H1 (cell line): Measurements from ENCODE around the gene PAX4. TPM values are rescaled to one million over a fixed set of nuclear protein-coding genes. Genes with fewer than 3 reads are reported as not detected.

Experiments used
- CTCF ChIA-PET: fragments of 300-600 bp; sonication (Branson Sonifier 250); formaldehyde crosslinking; loops from one replicate; lab custom pipeline; 2021; ENCODE audit not compliant: partially characterized antibody; lab: Charles Lee
- POLR2A ChIA-PET: fragments of 300-600 bp; sonication (Branson Sonifier 250); formaldehyde crosslinking; loops from one replicate; lab custom pipeline; 2021; ENCODE audit warnings: inconsistent platforms; ENCODE audit not compliant: partially characterized antibody; lab: Charles Lee
- DNase-seq, 2 experiments: peaks; one replicate each; pipeline versions ENCODE4 v3.0.0 to v3.0.0-alpha.2; 2010 to 2022; ENCODE audit warnings: low spot score in 2 of 2, low read depth in 1 of 2, mixed read lengths in 1 of 2
- FAIRE-seq: peaks from 2 replicates; lab custom pipeline; 2011; peaks lifted over from hg19 to GRCh38; lab: Jason Lieb, UNC
- H2AFZ ChIP-seq: 2 replicates; pipeline ENCODE4 v1.8.1; 2012; ENCODE audit warnings: low read length, inconsistent platforms
- H2AK5ac ChIP-seq: 2 replicates; pipeline ENCODE4 v1.6.1; 2013; ENCODE audit warnings: low read depth, low read length
- H2BK120ac ChIP-seq: replicated peaks from 2 replicates; pipeline ENCODE3; 2013; ENCODE audit warnings: low read depth, low read length, inconsistent platforms
- H2BK12ac ChIP-seq: 2 replicates; pipeline ENCODE4 v1.6.1; 2013; ENCODE audit warnings: low read depth, low read length
- H2BK15ac ChIP-seq: 2 replicates; pipeline ENCODE4 v1.6.1; 2013; ENCODE audit warnings: low read length
- H2BK20ac ChIP-seq: 2 replicates; pipeline ENCODE4 v1.6.1; 2013; ENCODE audit warnings: low read length
- H2BK5ac ChIP-seq: 2 replicates; pipeline ENCODE4 v1.6.1; 2013; ENCODE audit warnings: low read depth, low read length
- H3K14ac ChIP-seq: 2 replicates; pipeline ENCODE4 v1.6.1; 2013; ENCODE audit warnings: inconsistent platforms; ENCODE audit not compliant: insufficient read length
- H3K18ac ChIP-seq: 2 replicates; pipeline ENCODE4 v1.6.1; 2013; ENCODE audit warnings: low read length; ENCODE audit errors: extremely low read depth
- H3K23ac ChIP-seq: 2 replicates; pipeline ENCODE4 v1.6.1; 2013; ENCODE audit warnings: inconsistent platforms; ENCODE audit not compliant: insufficient read length
- H3K23me2 ChIP-seq: 2 replicates; pipeline ENCODE4 v1.6.1; 2013; ENCODE audit warnings: low read depth, low read length
- H3K27ac ChIP-seq: 2 replicates; pipeline ENCODE4 v1.6.1; 2011; ENCODE audit warnings: low read depth, low read length, inconsistent platforms
- H3K27me3 ChIP-seq, 4 experiments: replicated peaks in 1 of 4; 1 replicate in 1 of 4; 2 replicates in 3 of 4; pipeline versions ENCODE4 v1.6.1 to v1.8.1; 2011 to 2013; ENCODE audit warnings: low read length in 3 of 4, mild to moderate bottlenecking in 3 of 4, inconsistent platforms in 2 of 4, mixed read lengths in 2 of 4, moderate library complexity in 1 of 4; ENCODE audit not compliant: control insufficient read depth in 3 of 4, insufficient read depth in 3 of 4; ENCODE audit errors: extremely low read depth in 1 of 4
- H3K36me3 ChIP-seq, 4 experiments: 2 replicates each; pipeline versions ENCODE4 v1.6.1 to v1.8.1; 2011 to 2013; ENCODE audit warnings: mild to moderate bottlenecking in 4 of 4, low read length in 3 of 4, moderate library complexity in 2 of 4, control low read depth in 1 of 4, inconsistent platforms in 1 of 4; ENCODE audit not compliant: insufficient read depth in 4 of 4, control insufficient read depth in 2 of 4
- H3K4ac ChIP-seq: replicated peaks from 2 replicates; pipeline ENCODE3; 2013; ENCODE audit warnings: low read length, low read depth, mixed read lengths, inconsistent platforms; ENCODE audit not compliant: insufficient read length
- H3K4me1 ChIP-seq, 4 experiments: replicated peaks in 1 of 4; 1 replicate in 1 of 4; 2 replicates in 3 of 4; pipeline versions ENCODE4 v1.6.1 to v1.8.1; 2011 to 2013; ENCODE audit warnings: low read length in 3 of 4, inconsistent platforms in 2 of 4, mixed read lengths in 1 of 4; ENCODE audit not compliant: insufficient read depth in 4 of 4, control insufficient read depth in 3 of 4
- H3K4me2 ChIP-seq, 2 experiments: 2 replicates each; pipeline versions ENCODE4 v1.6.1 to v1.8.1; 2011 to 2013; ENCODE audit warnings: low read depth in 2 of 2, low read length in 2 of 2, control low read depth in 1 of 2, inconsistent platforms in 1 of 2, mild to moderate bottlenecking in 1 of 2; ENCODE audit not compliant: insufficient read depth in 1 of 2
- H3K4me3 ChIP-seq, 4 experiments: fragments of 200-600, 300-600 bp in 1 of 4; sonication (generic), shearing (Covaris generic), sonication (Bioruptor Twin) in 1 of 4; 2 replicates each; pipeline versions ENCODE4 v1.5.1 to v1.8.1; 2011 to 2016; ENCODE audit warnings: low read length in 4 of 4, low read depth in 3 of 4, control low read depth in 2 of 4, inconsistent platforms in 2 of 4, mild to moderate bottlenecking in 2 of 4, mixed read lengths in 1 of 4, moderate library complexity in 1 of 4; ENCODE audit not compliant: insufficient read depth in 2 of 4; ENCODE audit errors: extremely low read depth in 1 of 4
- H3K56ac ChIP-seq: replicated peaks from 2 replicates; pipeline ENCODE3; 2013; ENCODE audit warnings: low read depth, mild to moderate bottlenecking, mixed read lengths, low read length, inconsistent platforms; ENCODE audit not compliant: insufficient read length
- H3K79me1 ChIP-seq: 2 replicates; pipeline ENCODE4 v1.6.1; 2013; ENCODE audit warnings: low read depth, low read length, control low read depth
- H3K79me2 ChIP-seq, 2 experiments: 2 replicates each; pipeline versions ENCODE4 v1.6.1 to v1.8.1; 2012 to 2013; ENCODE audit warnings: low read length in 2 of 2, mild to moderate bottlenecking in 2 of 2, inconsistent platforms in 1 of 2; ENCODE audit not compliant: insufficient read depth in 2 of 2, control insufficient read depth in 1 of 2
- H3K9ac ChIP-seq, 4 experiments: replicated peaks in 1 of 4; 1 replicate in 1 of 4; 2 replicates in 3 of 4; pipeline versions ENCODE4 v1.6.1 to v1.8.1; 2011 to 2013; ENCODE audit warnings: low read depth in 3 of 4, low read length in 3 of 4, control low read depth in 2 of 4, mild to moderate bottlenecking in 2 of 4, moderate library complexity in 2 of 4, inconsistent platforms in 1 of 4; ENCODE audit errors: extremely low read depth in 1 of 4
- H3K9me3 ChIP-seq, 2 experiments: 2 replicates each; pipeline versions ENCODE4 v1.6.1 to v1.8.1; 2012 to 2013; ENCODE audit warnings: mild to moderate bottlenecking in 2 of 2, moderate library complexity in 2 of 2, control low read depth in 1 of 2, inconsistent platforms in 1 of 2, low read depth in 1 of 2, low read length in 1 of 2, mixed read lengths in 1 of 2; ENCODE audit not compliant: insufficient read depth in 2 of 2
- H4K20me1 ChIP-seq, 2 experiments: replicated peaks in 1 of 2; 2 replicates each; pipeline versions ENCODE3 to v1.8.1; 2011 to 2013; ENCODE audit warnings: inconsistent platforms in 2 of 2, low read length in 2 of 2, mild to moderate bottlenecking in 1 of 2; ENCODE audit not compliant: insufficient read depth in 2 of 2, control insufficient read depth in 1 of 2
- H4K5ac ChIP-seq: 2 replicates; pipeline ENCODE4 v1.6.1; 2013; ENCODE audit warnings: low read length, low read depth, mixed read lengths, inconsistent platforms; ENCODE audit not compliant: insufficient read length
- H4K8ac ChIP-seq: 2 replicates; pipeline ENCODE4 v1.8.0; 2013; ENCODE audit warnings: mild to moderate bottlenecking, moderate library complexity, low read length, inconsistent platforms; ENCODE audit not compliant: insufficient read depth; ENCODE audit errors: extremely low read depth
- H4K91ac ChIP-seq: replicated peaks from 2 replicates; pipeline ENCODE3; 2013; ENCODE audit warnings: low read length, mixed read lengths, inconsistent platforms; ENCODE audit not compliant: insufficient read length
- GTF2F1 ChIP-seq: IDR thresholded peaks from 2 replicates; pipeline ENCODE4 v1.6.1; 2012; ENCODE audit warnings: low read depth, low read length, improper control_type of control experiment, borderline replicate concordance
- HDAC2 ChIP-seq, 2 experiments: fragments of 300-600 bp in 1 of 2; sonication (generic) in 1 of 2; IDR thresholded peaks; 2 replicates each; pipeline ENCODE4 v1.6.1; 2011 to 2012; ENCODE audit warnings: low read depth in 2 of 2, low read length in 2 of 2, mild to moderate bottlenecking in 2 of 2, moderate library complexity in 2 of 2, borderline replicate concordance in 1 of 2, inconsistent platforms in 1 of 2
- KDM5A ChIP-seq: fragments of 200-600 bp; IDR thresholded peaks from 2 replicates; pipeline ENCODE4 v1.7.1; 2012; ENCODE audit warnings: mild to moderate bottlenecking, low read length, inconsistent platforms, mixed read lengths
- TAF7 ChIP-seq: optimal IDR thresholded peaks from 2 replicates; pipeline ENCODE3; 2011; ENCODE audit warnings: low read depth, mild to moderate bottlenecking, inconsistent platforms, low read length, moderate library complexity, borderline replicate concordance
- WGBS, 2 experiments: shearing (Covaris generic) in 1 of 2; methylation state at CpG; one replicate each; pipeline versions ENCODE4 v1.1.6 to v1.1.7; 2013 to 2015; ENCODE audit warnings: low lambda C conversion rate in 2 of 2, mixed read lengths in 2 of 2, inconsistent platforms in 1 of 2, low coverage in 1 of 2, missing lambda C conversion rate in 1 of 2; ENCODE audit not compliant: insufficient replicate concordance in 2 of 2, insufficient coverage in 1 of 2, insufficient read length in 1 of 2; ENCODE audit errors: extremely low coverage in 1 of 2, missing lambda C conversion rate in 1 of 2; 5-methylcytosine and 5-hydroxymethylcytosine counted together
- polyA plus RNA-seq, 7 experiments: library from polyadenylated mRNA; depleted of rRNA in 3 of 7; stranded (reverse) in 5 of 7; unstranded in 2 of 7; fragments of >200 nt in 5 of 7; fragments of 200-250 nt in 2 of 7; gene quantifications; 1 replicate in 5 of 7; 2 replicates in 1 of 7; 4 replicates in 1 of 7; pipeline versions ENCODE4 v1.2.1 to v1.2.3, GENCODE V29; 2011 to 2013; ENCODE audit warnings: missing spikeins in 2 of 7, mixed read lengths in 2 of 7
- total RNA-seq: library from RNA; stranded (reverse); fragmentation: NEBNext Ultra II Directional; extraction: Animal tissue kit (Norgen Biotek cat#: 25700); gene quantifications from 2 replicates; pipeline ENCODE4 v1.2.1, GENCODE V29; 2021

Gene PAX4
- total and polyA plus RNA-seq, 2 of the 8 experiments (the other 6 are each of a cell fraction or from before 2014, with no cell fraction given), result 0.20 TPM; not detected in 1

DNA sequence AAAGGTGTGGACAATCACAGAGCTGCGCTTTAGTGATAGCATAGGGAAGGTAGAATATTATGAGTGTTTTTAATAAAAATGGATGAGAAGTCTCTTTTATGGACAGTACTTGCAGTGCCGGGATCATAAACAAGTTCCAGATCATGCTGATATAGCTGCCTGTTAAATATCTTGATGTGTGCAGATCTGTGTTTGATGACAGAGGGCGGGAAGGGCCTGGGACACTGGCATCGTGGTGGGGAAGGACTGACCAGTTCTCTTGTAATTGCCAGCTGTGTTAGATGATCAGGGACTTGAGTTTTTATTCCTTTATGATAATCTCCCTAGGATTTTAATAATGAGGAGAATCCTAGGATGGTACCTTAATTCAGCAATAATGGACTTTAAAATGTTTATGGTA, 48.7 kb upstream of the PAX4 start:
- no peaks in the 10 kb centered on the region for H3K27me3 ChIP-seq
- H2BK5ac ChIP-seq, result no peak overlapping the region
- no peak for DNase-seq
- peaks cover 17 to 20% of the 10 kb centered on the region in 2 experiments for H4K20me1 ChIP-seq
- H3K4ac ChIP-seq, result no peak overlapping the region
- H2BK20ac ChIP-seq, result no peak overlapping the region
- H4K8ac ChIP-seq, result no peak overlapping the region
- no peak overlapping the region for H4K5ac ChIP-seq
- no peak overlapping the region for H2BK15ac ChIP-seq
- no peak overlapping the region for H3K23ac ChIP-seq
- peak overlapping the region; percentile 15 to 45; a peak in 2 of 4 replicates for H3K4me2 ChIP-seq
- H3K18ac ChIP-seq, result peak overlapping the region; percentile 41; the same call in 1 of the 2 replicates
- H2AFZ ChIP-seq, result no peak overlapping the region
- no peak overlapping the region for H3K56ac ChIP-seq
- FAIRE-seq, result no peak
- H3K36me3 ChIP-seq, result peaks cover 0 to 5% (median 0%) of the 10 kb centered on the region in 4 experiments; a peak in 2 of 8 replicates
- no peak overlapping the region for H2BK12ac ChIP-seq
- POLR2A ChIA-PET, result interaction anchor here (1.5 to 1.8 kb wide), 3 partner anchors 12 to 18 kb away, joined by 5 to 12 read pairs (median 7); partner anchors contain the start of gene SND1
- CTCF ChIA-PET, result interaction anchor here (0.5 to 1.5 kb wide), 10 partner anchors 10 to 346 kb away, joined by 3 to 6 read pairs (median 4); no protein-coding TSS in a partner anchor
- H3K9ac ChIP-seq, result no peak overlapping the region
- H3K14ac ChIP-seq, result no peak overlapping the region
- 0 out of 8 replicates have a peak overlapping the region, but pooled peaks of 1 of the 4 experiments have one; percentile 40 for H3K4me3 ChIP-seq
- H3K79me2 ChIP-seq, result peaks cover 22 to 94% of the 10 kb centered on the region in 2 experiments
- peaks cover 4% of the 10 kb centered on the region; the same call in 1 of the 2 replicates for H3K79me1 ChIP-seq
- no peak overlapping the region for H2BK120ac ChIP-seq
- no peaks in the 10 kb centered on the region for H3K23me2 ChIP-seq
- H2AK5ac ChIP-seq, result no peak overlapping the region
- H3K9me3 ChIP-seq, result no peaks in the 10 kb centered on the region
- no peak overlapping the region for H4K91ac ChIP-seq
- 83% methylated on average over 4 of the region's 4 CpGs; no CpG with 5 or more reads in 1 of the 2 experiments for WGBS, 2 experiments
- peaks cover 0 to 15% (median 7%) of the 10 kb centered on the region in 4 experiments; a peak in 5 of 7 replicates for H3K4me1 ChIP-seq
- H3K27ac ChIP-seq, result no peak overlapping the region
- TF ChIP-seq KDM5A (no peak), HDAC2 (IDR thresholded peaks at IDR 0.05; ENCODE audit: borderline replicate concordance in 1 of 2, low read depth in 2 of 2, low read length in 2 of 2) (no peak), TAF7 (no peak), GTF2F1 (no peak)
- TF ChIP-seq, all 59 proteins: peak for 0
